NCI-H1694 treated with DMSO at 0.1 percent for 48 hours (cell line): ENCODE results near the gene SMIM1.

Experiments
- DNase-seq: peaks from one replicate; lab custom pipeline; 2025; lab: John Stamatoyannopoulos, UW

The SMIM1 gene, protein sequence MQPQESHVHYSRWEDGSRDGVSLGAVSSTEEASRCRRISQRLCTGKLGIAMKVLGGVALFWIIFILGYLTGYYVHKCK

DNA sequence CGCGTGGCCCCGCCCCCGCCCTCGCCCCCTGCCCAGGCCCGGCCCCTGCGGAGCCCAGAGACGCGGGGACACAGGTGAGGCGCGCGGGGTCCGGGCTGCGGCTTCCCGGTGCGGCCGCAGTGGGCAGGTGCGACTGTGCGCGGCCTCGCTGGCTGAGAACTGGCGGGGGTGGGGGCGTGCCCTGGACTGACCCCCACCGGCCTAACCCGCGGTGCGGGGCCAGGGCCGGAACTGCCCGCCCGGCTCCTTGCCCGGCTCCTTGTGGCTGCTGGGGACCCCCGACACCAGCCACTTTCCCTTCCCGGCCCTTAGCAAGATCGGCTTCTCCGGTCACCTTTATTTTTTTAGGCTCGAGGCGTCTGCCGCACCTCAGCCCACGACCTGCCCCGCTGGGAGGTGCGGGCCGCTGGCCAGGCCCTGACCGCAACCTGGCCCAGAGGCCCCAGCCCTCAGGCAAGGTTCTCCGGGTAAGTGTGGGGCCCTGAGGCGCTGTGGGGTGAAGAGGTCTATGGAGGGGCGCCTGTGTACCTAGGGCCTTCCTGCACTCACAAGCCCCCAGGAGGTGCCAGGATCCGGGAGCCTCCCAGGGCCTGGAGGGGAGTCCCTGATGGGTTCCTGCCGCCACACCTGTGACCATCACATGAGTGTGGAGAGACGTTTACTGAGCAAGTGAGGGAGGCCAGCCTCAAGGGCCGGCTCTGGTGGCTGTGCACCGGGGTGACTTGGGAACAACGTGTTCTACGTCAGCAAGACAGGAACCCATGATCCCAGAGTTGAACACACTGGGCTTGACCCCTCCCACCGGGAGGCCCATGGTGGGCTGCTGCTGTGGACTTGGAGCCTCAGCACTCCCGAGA lies at the start of gene SMIM1:
SMIM1 (plus strand) TSS at position 35 of the 857 bp plus-strand sequence. CDS start 2,625 bp downstream, outside the sequence.
- DNase-seq: no peak

DNA sequence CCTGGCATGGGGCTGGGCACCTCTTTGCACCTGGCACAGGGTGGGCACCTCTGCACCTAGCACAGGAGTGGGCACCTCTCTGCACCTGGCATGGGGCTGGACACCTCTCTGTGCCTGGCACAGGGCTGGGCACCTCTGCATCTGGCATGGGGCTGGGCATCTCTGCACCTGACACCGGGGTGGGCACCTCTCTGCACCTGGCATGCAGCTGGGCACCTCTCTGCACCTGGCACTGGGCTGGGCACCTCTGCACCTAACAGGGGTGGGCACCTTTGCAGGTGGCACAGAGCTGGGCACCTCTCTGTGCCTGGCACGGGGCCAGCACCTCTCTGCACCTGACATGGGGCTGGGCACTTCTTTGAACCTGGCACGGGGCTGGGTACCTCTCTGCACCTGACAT lies 49.7 kb upstream of the SMIM1 start:
- no peak for DNase-seq

DNA sequence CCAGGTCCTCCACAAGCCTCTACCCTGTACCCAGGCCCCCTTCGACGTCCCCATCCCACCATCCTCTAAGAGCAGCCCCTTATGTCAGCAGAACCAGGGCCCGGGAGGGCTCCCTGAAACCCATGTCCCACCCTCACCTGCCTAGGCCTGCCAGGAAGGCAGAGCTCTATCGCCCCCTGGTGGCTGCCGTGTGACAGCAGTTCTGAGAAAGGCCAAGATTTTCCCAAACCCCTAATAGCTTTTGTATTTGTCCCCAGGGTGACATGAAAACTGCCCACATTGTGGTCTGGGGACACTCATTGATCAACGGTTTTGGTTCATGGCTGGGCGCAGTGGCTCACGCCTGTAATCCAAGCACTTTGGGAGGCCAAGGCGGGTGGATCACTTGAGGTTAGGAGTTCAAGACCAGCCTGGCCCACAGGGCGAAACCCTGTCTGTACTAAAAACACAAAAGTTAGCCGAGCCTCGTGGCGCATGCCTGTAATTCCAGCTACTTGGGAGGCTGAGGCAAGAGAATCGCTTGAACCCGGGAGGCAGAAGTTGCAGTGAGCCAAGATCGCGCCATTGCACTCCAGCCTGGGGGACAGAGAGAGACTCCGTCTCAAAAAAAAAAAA lies 48.0 kb upstream of the SMIM1 start:
- peak; percentile 53 for DNase-seq

DNA sequence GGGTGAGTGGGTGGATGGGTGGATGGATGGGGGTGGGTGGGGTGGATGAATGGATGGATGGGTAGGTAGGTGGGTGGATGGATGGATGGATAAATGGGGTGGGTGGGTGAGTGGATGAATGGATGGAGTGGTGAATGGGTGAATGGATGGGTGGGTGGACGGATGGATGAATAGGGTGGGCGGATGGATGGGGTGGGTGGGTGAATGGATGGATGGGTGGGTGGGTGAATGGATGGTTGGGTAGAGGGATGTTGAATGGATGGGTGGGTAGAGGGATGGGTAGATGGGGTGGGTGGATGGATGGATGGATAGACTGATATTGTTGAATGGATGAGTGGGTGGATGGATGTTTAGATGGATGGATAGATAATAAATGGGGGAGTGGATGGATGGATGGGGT lies 47.2 kb upstream of the SMIM1 start:
- no peak for DNase-seq

DNA sequence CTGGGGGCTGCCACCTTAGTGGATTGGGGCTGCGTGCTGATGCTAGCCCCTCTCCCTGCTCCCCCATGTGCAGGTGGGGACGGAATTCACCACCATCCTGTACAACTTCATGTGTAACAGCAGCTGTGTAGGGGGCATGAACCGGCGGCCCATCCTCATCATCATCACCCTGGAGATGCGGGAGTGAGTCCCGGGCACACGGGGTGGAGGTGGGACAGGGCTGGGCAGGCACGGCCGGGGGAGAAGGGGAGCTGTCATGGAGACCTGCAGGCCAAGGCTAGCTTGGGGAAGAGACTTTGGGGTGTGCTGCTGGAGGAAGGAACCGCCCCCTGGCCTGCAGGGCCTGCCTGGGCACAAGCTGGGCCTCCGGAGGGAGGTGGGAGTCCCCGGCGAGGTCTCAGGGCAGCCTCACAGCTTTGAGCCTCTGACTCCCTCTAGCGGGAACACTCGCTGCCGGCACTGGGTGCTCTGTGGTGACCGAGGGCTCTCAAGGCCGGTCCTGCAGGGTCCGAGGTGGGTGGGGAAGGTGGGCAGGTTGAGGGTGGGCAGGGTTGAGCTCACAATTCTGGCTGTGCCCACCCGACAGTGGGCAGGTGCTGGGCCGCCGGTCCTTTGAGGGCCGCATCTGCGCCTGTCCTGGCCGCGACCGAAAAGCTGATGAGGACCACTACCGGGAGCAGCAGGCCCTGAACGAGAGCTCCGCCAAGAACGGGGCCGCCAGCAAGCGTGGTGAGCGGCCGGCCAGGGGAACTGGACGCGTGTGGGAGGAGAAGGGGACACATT lies 45.3 kb upstream of the SMIM1 start:
- no peak for DNase-seq

DNA sequence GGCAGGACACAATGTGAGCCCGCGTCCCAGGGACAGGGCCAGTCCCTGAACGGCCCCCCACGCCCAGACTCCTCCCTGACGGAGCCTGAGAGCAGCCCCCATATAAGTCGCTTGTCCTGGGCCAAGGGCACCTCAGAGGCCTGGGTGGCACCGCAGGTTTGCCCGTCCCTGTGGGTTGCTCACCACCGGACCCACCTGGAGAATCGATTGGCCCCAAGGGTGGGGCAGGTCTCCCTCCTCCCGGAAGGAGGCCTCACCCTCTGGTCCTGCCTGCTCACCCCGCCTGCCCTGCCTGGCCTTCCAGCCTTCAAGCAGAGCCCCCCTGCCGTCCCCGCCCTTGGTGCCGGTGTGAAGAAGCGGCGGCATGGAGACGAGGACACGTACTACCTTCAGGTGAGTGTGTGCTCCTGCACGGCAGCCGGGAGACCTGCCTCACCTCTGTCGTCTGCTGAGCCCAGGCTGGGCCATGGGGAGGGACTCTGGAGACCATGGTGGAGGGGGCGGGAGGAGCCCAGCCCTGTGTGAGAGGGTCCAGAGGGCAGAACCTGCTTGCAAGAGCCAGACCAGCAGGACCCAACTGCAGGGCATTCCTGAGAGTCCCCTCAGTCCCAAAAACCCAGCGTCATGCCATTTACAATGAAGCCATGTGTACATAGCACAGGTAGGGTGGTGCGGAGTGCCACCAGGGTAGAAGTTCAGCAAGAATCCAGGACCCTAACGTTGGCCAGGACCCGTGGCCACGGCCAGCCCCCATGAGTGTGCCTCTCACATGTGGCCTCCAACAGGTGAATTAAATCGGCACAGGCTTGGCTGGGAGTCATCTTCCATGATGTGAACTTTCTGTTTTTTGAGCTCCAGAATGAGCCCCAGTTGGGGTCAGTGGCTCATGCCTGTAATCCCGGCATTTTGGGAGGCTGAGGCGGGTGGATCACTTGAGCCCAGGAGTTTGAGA lies 44.4 kb upstream of the SMIM1 start:
- DNase-seq: no peak

DNA sequence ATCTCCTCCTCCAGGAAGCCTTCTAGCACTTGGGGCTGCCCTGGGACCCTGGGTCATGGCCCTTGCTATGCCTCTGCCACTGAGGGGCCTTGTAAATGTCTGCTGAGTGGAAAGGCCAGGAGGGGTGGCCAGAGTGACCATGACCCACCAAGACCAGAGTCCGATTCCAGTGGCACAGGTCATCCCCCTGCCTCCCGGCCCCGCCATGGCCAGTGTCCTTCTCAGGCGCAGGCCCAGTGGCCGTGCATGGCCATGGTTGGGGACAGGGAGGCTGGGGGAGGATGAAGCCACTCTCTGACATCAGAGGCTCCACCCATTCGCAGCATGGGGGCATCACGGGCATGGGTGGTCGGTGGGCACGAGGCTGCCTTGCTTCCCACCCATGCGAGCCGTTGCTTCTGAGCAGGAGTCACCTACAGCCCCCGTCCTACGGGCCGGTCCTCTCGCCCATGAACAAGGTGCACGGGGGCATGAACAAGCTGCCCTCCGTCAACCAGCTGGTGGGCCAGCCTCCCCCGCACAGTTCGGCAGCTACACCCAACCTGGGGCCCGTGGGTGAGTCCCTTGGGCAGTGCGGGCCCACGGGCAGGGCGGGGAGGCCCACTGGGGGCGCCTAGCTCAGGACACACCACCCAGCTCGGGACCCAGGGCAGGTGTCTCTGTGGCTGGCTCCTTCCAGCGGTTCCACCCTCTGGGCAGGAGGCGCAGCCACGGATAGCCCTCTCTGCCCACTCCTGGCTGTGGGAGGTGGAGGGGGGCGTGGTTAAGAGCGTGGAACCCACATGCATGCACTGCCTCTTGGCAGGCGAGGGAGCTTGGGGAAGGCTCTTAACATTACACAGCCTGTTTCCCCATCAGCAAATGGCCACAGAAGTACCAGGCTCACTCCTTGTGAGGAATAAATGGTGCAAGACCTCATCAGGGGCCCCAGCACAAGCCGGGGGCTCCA lies 42.7 kb upstream of the SMIM1 start:
- DNase-seq: no peak

DNA sequence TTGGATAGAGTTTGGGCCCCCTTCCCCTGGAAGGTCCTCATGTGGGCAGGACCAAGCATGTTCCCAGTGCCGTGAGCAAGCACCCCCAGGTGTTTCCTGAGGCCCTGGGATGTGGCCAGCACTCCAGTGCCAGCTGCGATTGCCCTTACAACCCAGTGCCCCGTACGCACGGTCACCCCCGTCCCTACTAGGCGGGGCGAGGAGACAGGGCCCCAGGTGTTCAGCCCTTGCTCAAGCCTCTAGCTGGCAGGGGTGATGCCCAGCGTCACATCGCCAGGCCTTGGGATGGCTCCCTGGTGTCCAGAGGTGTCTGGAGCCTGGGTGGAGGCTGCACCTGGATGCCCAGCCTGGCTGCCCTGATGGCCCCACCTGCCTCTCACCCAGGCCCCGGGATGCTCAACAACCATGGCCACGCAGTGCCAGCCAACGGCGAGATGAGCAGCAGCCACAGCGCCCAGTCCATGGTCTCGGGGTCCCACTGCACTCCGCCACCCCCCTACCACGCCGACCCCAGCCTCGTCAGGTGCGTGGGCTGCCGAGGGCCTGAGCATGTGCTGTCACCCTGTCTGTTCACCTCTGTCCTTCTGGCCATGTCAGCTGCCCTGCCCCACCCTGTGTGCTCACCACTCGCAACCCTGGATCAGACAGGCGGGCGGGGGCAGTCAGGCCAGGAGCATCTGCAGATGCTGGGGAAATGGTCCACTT lies 41.9 kb upstream of the SMIM1 start:
- no peak for DNase-seq

DNA sequence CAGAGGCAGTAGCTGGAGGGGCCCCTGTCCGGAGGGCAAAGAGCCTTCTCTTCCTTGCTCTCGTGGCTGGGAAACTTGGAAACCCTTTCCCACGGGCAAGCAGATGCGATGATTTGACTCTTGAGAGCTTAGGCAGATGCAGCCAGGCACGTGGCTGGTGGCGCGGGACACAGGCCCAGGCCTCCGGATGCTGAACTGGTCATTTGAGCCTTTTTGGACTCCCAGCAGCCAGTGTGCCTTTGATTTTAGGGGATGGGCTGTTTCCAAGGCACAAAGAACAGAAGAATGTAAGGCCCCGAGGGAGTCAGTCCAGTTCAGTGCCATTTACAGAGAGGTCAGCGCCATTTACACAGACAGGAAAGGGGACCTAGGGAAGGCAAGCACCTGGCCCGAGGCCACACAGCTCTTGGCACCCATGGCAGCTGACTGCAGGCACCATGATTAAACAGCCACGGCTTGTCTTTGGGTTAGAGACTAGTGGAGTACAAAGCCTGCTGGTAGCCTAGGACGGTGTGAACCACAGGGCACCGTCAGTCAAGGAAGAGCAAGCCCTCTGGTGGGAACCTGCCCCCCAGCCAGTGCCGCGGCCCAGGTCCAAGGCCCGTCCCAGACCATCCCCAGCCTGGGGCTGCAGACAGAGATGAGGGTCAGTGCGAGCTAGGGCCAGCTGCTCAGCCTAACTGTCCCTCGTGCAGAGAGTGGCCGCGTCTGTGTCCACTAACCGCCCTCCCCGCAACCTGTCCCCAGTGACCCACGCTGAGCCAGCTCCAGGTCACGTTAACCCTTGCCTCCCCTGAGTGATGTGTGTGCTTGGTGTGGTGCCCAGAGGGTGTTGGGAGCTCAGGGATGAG lies 40.7 kb upstream of the SMIM1 start:
- DNase-seq: no peak

DNA sequence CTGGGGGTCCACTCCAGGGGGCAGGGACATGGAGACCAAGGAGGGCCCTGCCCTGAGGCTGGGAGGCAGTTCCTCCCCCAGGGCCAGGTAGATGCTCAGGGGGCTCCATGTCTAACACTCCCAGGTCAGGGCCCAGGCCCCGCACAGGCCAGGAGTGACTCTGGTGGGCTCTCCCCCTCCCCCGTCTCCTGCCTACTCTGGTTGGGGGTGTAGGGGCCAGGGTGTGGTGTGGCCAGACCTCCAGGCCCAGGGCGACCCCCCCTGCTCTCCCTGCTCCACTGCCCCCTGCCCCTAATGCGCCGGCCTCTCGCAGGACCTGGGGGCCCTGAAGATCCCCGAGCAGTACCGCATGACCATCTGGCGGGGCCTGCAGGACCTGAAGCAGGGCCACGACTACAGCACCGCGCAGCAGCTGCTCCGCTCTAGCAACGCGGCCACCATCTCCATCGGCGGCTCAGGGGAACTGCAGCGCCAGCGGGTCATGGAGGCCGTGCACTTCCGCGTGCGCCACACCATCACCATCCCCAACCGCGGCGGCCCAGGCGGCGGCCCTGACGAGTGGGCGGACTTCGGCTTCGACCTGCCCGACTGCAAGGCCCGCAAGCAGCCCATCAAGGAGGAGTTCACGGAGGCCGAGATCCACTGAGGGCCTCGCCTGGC lies 40.0 kb upstream of the SMIM1 start:
- DNase-seq: no peak

DNA sequence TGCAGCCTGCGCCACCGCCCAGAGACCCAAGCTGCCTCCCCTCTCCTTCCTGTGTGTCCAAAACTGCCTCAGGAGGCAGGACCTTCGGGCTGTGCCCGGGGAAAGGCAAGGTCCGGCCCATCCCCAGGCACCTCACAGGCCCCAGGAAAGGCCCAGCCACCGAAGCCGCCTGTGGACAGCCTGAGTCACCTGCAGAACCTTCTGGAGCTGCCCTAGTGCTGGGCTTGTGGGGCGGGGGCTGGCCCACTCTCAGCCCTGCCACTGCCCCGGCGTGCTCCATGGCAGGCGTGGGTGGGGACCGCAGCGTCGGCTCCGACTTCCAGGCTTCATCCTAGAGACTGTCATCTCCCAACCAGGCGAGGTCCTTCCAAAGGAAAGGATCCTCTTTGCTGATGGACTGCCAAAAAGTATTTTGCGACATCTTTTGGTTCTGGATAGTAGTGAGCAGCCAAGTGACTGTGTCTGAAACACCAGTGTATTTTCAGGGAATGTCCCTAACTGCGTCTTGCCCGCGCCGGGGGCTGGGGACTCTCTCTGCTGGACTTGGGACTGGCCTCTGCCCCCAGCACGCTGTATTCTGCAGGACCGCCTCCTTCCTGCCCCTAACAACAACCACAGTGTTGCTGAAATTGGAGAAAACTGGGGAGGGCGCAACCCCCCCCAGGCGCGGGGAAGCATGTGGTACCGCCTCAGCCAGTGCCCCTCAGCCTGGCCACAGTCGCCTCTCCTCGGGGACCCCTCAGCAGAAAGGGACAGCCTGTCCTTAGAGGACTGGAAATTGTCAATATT lies 39.3 kb upstream of the SMIM1 start:
- DNase-seq: no peak

DNA sequence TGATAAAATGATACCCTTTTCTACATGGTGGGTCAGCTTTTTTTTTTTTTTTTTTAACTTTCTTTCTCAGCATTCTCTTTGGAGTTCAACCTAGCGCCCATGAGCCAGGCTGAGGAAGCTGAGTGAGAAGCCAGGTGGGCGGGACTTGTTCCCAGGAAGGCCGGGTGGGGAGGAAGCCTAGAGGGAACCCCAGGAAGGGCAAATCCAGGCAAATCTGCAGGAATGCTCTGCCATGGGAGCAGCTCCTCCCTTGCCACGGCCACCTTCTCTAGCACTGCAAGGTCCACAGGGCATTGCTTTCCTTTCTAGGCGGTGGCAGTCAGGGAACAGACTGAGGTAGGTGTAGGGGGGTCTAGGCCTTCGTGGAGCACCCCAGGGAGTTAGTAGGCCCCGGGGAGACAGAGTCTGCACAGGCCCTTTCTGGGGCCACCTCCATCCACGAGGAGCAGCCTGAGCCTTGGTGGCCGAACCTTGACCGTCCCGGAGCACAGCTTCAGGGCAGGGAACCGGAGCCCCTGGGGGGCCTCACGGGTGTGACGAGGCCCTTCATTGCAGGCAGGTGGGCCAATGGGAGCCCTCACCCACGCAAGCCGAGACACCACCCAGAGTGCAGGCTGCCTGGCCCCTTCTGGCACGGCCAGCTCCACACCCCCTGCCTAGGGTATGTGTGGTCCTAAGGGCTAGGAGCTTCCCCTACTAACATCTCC lies 38.5 kb upstream of the SMIM1 start:
- no peak for DNase-seq

DNA sequence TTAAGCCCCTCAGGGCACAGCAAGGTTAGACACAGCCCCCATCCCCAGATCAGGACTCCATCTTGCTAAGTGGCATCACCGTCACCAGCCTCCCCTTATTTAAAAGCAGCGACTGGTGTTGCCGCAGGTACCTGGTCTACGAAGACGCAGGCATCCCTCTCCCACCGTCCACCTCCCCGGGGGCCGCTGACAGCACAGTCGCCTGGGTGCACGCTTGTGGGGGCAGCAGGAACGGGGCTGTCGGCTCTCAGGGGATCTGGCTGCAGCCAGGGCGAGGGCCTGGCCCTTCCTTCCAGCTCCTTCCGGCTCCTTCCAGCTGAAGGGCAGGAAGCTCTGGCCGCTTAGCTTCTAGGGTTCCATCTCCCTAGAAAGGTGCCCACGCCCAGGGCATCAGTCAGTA lies 37.9 kb upstream of the SMIM1 start:
- DNase-seq: no peak

DNA sequence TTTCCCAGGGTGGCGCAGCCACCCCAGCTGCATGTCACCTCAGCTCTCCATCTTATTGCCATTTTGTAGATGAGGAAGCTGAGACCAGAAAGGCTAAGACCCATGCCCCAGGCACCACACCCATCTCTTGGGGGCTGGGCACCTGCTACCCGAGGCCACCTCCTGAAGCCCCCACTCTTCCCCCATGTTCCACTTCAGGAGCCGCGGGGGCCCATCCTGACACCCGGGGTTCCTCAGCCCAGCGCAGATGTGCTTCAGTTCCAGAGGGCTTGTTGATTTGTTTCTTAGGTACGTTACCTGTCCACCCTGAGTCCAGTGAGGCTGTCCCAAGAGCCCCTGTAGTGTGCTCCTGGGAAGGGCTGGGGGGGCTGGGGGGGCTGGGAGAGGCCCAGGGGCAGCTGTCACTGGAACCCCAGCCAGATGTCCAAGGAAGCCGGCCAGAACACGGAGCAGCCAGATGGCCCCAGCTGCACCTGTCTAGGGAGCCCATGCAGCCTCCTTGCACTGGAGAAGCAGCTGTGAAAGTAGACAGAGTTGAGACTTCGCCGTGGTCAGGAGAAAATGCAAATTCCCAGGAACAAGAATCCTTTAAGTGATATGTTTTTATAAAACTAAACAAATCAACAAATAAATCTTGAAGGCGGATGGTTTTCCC lies 37.4 kb upstream of the SMIM1 start:
- no peak for DNase-seq

DNA sequence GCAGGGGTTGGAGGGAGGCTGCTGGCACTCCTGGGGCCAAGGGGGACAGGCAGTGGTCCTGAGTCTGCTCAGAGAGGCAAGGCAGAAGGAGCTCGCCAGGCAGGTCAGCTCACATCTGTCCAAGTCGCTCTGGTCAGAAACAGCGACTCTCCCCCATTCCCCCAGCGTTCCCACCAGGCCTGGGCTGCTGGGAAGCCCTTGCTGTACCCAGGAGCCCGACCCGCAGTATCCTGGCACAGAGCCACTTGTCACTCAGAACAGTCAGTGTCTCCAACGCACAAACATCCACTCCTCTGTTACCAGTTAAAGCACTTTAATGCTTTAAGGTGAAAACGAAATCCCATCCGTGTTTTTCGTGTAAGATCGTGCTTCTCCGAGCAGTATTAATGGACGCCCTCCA lies 36.9 kb upstream of the SMIM1 start:
- DNase-seq: peak; percentile 6

DNA sequence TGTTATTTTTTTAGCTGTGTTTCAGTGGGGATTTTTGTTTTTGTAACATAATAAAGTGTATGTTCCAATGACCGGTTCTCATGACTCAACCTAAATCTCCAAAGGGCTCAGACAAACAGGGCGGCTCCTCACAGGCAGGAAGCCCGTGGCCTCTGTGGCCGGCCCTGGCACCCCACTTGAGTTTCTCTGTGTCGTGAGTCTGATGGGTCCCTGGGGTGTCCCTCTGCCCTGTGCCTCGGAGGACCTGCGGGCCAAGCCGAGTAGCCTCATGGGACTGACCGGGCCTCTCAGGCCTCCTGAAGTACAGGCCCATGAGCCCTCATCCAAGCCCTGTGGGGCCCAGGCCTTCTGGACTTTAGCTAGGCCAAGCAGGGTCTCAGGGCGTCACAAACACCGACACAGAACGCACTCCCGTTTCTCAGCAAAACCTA lies 36.4 kb upstream of the SMIM1 start:
- no peak for DNase-seq
